Natural killer cell (primary cell): ENCODE results near the gene MAST4. TPM values are rescaled to one million over a fixed set of nuclear protein-coding genes. Genes with fewer than 3 reads are reported as not detected.
"Not testable (repeated sequence)": the region's sequence is repeated elsewhere in the genome, so short reads cannot be mapped to it uniquely, and the experiment has no call there.

Experiments
- ATAC-seq, 3 donors: fragments of 150-1000 bp in 2 of 3; fragments of 200-7000 bp in 1 of 3; cut with Tn5 transposase; 1 replicate in 1 of 3; 2 replicates in 2 of 3; pipeline ENCODE4 v1.10.0; 2021; ENCODE audit warnings: mild to moderate bottlenecking in 2 of 3, moderate library complexity in 2 of 3
- DNase-seq, 2 donors: peaks; one replicate each; pipeline versions ENCODE4 v3.0.0 to v3.0.0-alpha.2; 2013 to 2021; ENCODE audit warnings: mixed read lengths in 1 of 2
- H3K27ac ChIP-seq: one replicate; pipeline ENCODE4 v1.5.1; 2013; ENCODE audit warnings: mild to moderate bottlenecking, low read length
- H3K27me3 ChIP-seq: one replicate; pipeline ENCODE4 v1.6.1; 2013; ENCODE audit warnings: low read length; ENCODE audit not compliant: control insufficient read depth, insufficient read depth
- H3K36me3 ChIP-seq: one replicate; pipeline ENCODE4 v1.6.1; 2013; ENCODE audit warnings: low read length; ENCODE audit not compliant: control insufficient read depth, insufficient read depth
- H3K4me1 ChIP-seq: one replicate; pipeline ENCODE4 v1.6.1; 2013; ENCODE audit warnings: low read length; ENCODE audit not compliant: control insufficient read depth, insufficient read depth
- H3K4me3 ChIP-seq: one replicate; pipeline ENCODE4 v1.5.1; 2013; ENCODE audit warnings: low read length
- H3K9me3 ChIP-seq: one replicate; pipeline ENCODE4 v1.6.1; 2013; ENCODE audit warnings: low read length; ENCODE audit not compliant: control insufficient read depth, insufficient read depth
- H3K27ac Mint-ChIP-seq, 2 donors: one replicate each; pipeline ENCODE4 v1.8.0; 2022; ENCODE audit warnings: mild to moderate bottlenecking in 2 of 2, mixed read lengths in 2 of 2, moderate library complexity in 1 of 2
- H3K27me3 Mint-ChIP-seq, 2 donors: one replicate each; pipeline ENCODE4 v1.8.0; 2022; ENCODE audit warnings: low read depth in 2 of 2, mixed read lengths in 2 of 2
- H3K36me3 Mint-ChIP-seq: one replicate; pipeline ENCODE4 v1.8.0; 2022; ENCODE audit warnings: mixed read lengths
- H3K4me1 Mint-ChIP-seq, 2 donors: one replicate each; pipeline ENCODE4 v1.8.0; 2022; ENCODE audit warnings: mixed read lengths in 2 of 2
- H3K4me3 Mint-ChIP-seq: one replicate; pipeline ENCODE4 v1.8.0; 2022; ENCODE audit warnings: mild to moderate bottlenecking, moderate library complexity, mixed read lengths
- H3K9me3 Mint-ChIP-seq, 2 donors: one replicate each; pipeline ENCODE4 v1.8.0; 2022; ENCODE audit warnings: mixed read lengths in 2 of 2
- CTCF ChIP-seq: fragments of 200-600 bp; IDR thresholded peaks from one replicate; pipeline ENCODE4 v1.8.0; 2022; ENCODE audit warnings: antibody characterized with exemption
- WGBS: methylation state at CpG from one replicate; pipeline ENCODE4 v1.1.7; 2013; ENCODE audit warnings: missing lambda C conversion rate; ENCODE audit not compliant: insufficient coverage; 5-methylcytosine and 5-hydroxymethylcytosine counted together
- intact Hi-C: fragments of 100-400 bp; cut with micrococcal nuclease; formaldehyde crosslinking; loops from one replicate; pipeline ENCODE4 v1.14.2; 2022
- total RNA-seq, 4 donors: library from RNA; stranded (reverse); fragments of 120-200 nt in 1 of 4; gene quantifications; one replicate each; pipeline versions ENCODE4 v1.2.3 to v1.2.4, GENCODE V29; 2013 to 2022

Gene MAST4
- total RNA-seq, 3 donors from 2014 or later (not counting 1 experiment from before 2014, with no cell fraction given) = 6.5 to 14.1 (median 12.7) TPM

DNA sequence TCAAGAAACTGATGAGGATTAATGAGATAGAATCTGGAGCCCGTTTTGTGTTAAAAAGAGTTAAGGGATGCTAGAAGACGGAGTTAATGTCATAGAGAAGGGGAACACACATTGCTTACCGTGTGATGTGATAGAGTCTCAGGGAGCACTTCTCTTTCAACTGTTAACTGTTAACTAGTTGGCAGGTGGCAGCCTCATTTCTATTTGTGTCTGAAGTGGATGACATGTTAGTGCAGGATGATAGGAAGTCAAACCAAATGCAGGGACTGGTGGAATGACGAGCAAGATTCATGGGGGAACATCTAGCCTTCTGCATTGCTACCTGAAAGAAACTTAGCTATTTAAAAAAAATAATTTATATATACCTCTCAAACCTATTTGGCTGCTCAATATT lies 222.7 kb downstream of the MAST4 start:
- no peaks in the 10 kb centered on the region for H3K4me1 Mint-ChIP-seq
- intact Hi-C loops = no loop called here
- TF ChIP-seq CTCF = no peak
- H3K4me3 Mint-ChIP-seq = no peak overlapping the region
- no peaks in the 10 kb centered on the region for H3K4me1 ChIP-seq
- WGBS = 92% methylated on average over 4 of the region's 4 CpGs
- H3K27me3 ChIP-seq = no peaks in the 10 kb centered on the region
- H3K27me3 Mint-ChIP-seq = peaks cover 14 to 20% of the 10 kb centered on the region in 2 donors
- no peaks in the 10 kb centered on the region for H3K9me3 ChIP-seq
- ATAC-seq (no peak), DNase-seq (no peak)
- no peak overlapping the region for H3K27ac ChIP-seq
- H3K36me3 Mint-ChIP-seq = no peaks in the 10 kb centered on the region
- no peak overlapping the region for H3K4me3 ChIP-seq
- no peaks in the 10 kb centered on the region for H3K36me3 ChIP-seq
- no peak overlapping the region for H3K27ac Mint-ChIP-seq
- H3K9me3 Mint-ChIP-seq = no peaks in the 10 kb centered on the region

DNA sequence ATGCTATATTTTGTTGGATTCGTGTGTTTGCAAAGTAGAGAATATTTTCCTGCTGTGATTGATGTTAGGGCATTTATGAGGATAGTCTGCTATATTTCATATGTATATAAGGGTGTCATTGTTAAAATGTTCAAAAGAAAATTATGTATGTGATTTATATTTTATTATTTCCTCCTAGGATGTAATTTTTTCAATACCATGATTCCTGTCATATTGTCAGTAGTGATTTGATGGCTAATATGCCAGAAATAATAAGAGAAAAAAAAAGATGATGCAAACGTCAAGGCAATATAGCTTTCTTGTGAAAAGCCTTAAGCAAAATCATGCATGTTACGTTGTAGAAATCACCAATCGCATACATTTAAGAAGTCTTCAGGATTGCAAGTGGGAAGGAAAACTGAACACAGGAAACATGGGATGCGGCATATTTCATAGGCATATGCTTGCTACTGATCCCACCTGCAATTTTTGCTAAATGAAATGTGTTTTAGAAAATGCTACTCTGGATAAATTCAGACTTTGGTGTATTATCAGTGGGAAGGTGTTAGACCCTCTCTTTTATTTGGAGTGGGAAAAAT lies 224.5 kb downstream of the MAST4 start:
- ATAC-seq (no peak), DNase-seq (no peak)
- H3K4me1 ChIP-seq = no peaks in the 10 kb centered on the region
- no peaks in the 10 kb centered on the region for H3K36me3 ChIP-seq
- no peaks in the 10 kb centered on the region for H3K9me3 ChIP-seq
- Mint-ChIP-seq H3K4me1 (no peaks in the 10 kb centered on the region), H3K9me3 (no peaks in the 10 kb centered on the region), H3K36me3 (no peaks in the 10 kb centered on the region), H3K4me3 (no peak overlapping the region), H3K27me3 (peaks cover 11 to 19% of the 10 kb centered on the region in 2 donors), H3K27ac (no peak overlapping the region)
- 96% methylated on average over 5 of the region's 5 CpGs for WGBS
- no peak for TF ChIP-seq CTCF
- H3K4me3 ChIP-seq = no peak overlapping the region
- intact Hi-C loops = no loop called here
- H3K27me3 ChIP-seq = no peaks in the 10 kb centered on the region
- no peak overlapping the region for H3K27ac ChIP-seq

DNA sequence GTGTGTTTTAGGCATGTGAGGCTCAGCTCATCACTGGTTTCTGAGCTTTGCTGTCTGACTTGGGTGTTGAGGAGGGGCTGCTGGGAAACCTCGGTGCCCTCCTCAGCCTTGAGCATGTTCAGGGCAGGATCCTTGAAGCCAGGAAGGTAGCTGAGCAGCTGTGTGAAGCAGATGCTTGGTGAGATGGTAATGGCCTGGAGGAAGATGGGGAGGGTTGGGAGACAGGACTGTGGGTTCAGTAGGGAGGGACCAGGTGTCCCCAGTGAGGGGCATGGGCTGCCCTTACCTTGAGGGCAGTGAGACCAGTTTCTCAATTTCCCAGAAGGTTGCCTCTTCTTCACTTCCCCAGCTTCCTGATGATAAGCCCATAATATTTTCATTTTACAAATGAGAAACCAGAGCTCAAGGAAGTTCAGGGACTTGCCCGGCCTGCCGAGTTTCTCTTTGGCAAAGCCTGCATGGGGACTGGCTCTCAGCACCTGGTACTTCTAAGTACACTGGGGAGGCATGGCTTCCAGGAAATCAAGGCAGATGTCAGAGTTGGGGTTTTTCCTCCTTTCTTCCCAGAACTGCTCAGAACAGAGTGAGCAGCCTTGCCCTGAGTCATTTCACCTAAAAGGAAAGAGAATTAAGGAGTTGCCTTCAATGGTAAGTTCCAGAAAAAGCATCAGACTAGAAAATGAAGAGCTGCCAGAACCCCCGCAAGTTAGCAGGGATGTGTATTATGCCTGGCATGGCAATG lies 225.7 kb downstream of the MAST4 start:
- Histone ChIP-seq H3K27ac (no peak overlapping the region), H3K27me3 (no peaks in the 10 kb centered on the region), H3K4me1 (no peaks in the 10 kb centered on the region), H3K36me3 (no peaks in the 10 kb centered on the region), H3K4me3 (no peak overlapping the region), H3K9me3 (no peaks in the 10 kb centered on the region)
- TF ChIP-seq CTCF = no peak
- intact Hi-C loops = no loop called here
- Mint-ChIP-seq H3K4me1 (no peaks in the 10 kb centered on the region), H3K4me3 (no peak overlapping the region), H3K27ac (no peak overlapping the region), H3K9me3 (no peaks in the 10 kb centered on the region), H3K27me3 (peaks cover 17 to 25% of the 10 kb centered on the region in 2 donors), H3K36me3 (no peaks in the 10 kb centered on the region)
- WGBS = 87% methylated on average over 4 of the region's 4 CpGs
- DNase-seq (no peak), ATAC-seq (no peak)

- H3K36me3 Mint-ChIP-seq, H3K9me3 ChIP-seq, H3K27ac ChIP-seq, H3K27ac Mint-ChIP-seq, H3K27me3 ChIP-seq, DNase-seq, H3K4me3 Mint-ChIP-seq, H3K36me3 ChIP-seq, intact Hi-C loops, ATAC-seq, H3K9me3 Mint-ChIP-seq, H3K4me3 ChIP-seq, H3K4me1 Mint-ChIP-seq, H3K4me1 ChIP-seq: not testable (repeated sequence)
- H3K27me3 Mint-ChIP-seq = peaks cover 17 to 31% of the 10 kb centered on the region in 2 donors
- WGBS = 11% methylated on average over 2 of the region's 2 CpGs
Observed at GRCh38 chr5:66822906-66823305, 226.7 kb downstream of the MAST4 start.
